ENCODE measurements around the gene ATF6. TPM values are rescaled to one million over a fixed set of nuclear protein-coding genes. Genes with fewer than 3 reads are reported as not detected.

The ATF6 gene
- total RNA-seq, 1 donor from 2014 or later, result 28.0 TPM

GRCh38 chr1:161952607-161953172 is 186.6 kb downstream of the ATF6 start:
- TF ChIP-seq, protein P1, sequence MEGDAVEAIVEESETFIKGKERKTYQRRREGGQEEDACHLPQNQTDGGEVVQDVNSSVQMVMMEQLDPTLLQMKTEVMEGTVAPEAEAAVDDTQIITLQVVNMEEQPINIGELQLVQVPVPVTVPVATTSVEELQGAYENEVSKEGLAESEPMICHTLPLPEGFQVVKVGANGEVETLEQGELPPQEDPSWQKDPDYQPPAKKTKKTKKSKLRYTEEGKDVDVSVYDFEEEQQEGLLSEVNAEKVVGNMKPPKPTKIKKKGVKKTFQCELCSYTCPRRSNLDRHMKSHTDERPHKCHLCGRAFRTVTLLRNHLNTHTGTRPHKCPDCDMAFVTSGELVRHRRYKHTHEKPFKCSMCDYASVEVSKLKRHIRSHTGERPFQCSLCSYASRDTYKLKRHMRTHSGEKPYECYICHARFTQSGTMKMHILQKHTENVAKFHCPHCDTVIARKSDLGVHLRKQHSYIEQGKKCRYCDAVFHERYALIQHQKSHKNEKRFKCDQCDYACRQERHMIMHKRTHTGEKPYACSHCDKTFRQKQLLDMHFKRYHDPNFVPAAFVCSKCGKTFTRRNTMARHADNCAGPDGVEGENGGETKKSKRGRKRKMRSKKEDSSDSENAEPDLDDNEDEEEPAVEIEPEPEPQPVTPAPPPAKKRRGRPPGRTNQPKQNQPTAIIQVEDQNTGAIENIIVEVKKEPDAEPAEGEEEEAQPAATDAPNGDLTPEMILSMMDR (IDR thresholded peaks at IDR 0.05; ENCODE audit: unreplicated experiment), result no peak
- Mint-ChIP-seq H3K4me3 (no peak overlapping the region), H3K27ac (no peak overlapping the region), H3K9me3 (peaks cover 3% of the 10 kb centered on the region), H3K27me3 (ENCODE audit: low read depth) (peaks cover 10% of the 10 kb centered on the region), H3K4me1 (peaks cover 8% of the 10 kb centered on the region), H3K36me3 (peaks cover 15% of the 10 kb centered on the region)
- DNase-seq (ENCODE audit: low spot score in 2 of 2, unreplicated experiment in 2 of 2), result no peak

GRCh38 chr1:161953256-161953920 is 187.3 kb downstream of the ATF6 start:
- Mint-ChIP-seq H3K36me3 (peaks cover 14% of the 10 kb centered on the region), H3K4me3 (no peak overlapping the region), H3K4me1 (peaks cover 8% of the 10 kb centered on the region), H3K27ac (no peak overlapping the region), H3K9me3 (no peaks in the 10 kb centered on the region), H3K27me3 (ENCODE audit: low read depth) (peaks cover 10% of the 10 kb centered on the region)
- DNase-seq (ENCODE audit: low spot score in 2 of 2, unreplicated experiment in 2 of 2), result no peak
- TF ChIP-seq, protein P1 (IDR thresholded peaks at IDR 0.05; ENCODE audit: unreplicated experiment), result no peak

DNA sequence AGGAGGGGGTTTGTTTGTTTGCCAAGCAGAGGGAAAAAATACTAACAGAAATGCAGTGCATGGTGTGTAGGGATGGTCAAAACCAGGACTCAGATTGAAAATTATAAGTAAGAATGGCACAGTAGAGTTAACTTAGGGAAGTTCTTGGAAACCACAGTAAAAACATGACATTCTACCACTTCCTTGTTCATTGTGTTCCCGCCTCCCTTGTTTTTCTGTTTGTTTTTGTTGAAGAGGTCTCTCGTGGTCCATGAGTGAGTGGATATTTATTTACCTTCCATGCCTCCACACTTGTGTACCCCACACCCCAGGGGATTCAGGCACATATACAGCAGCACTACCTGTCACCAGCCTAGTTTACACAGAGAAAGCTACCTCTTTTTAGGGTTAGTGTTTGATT is 187.9 kb downstream of the ATF6 start:
- H3K4me3 Mint-ChIP-seq, result no peak overlapping the region
- TF ChIP-seq, protein P1 (IDR thresholded peaks at IDR 0.05; ENCODE audit: unreplicated experiment), result no peak
- peaks cover 16% of the 10 kb centered on the region for H3K36me3 Mint-ChIP-seq
- no peaks in the 10 kb centered on the region for H3K9me3 Mint-ChIP-seq
- DNase-seq (ENCODE audit: low spot score in 2 of 2, unreplicated experiment in 2 of 2), result no peak
- peaks cover 14% of the 10 kb centered on the region for H3K27me3 Mint-ChIP-seq (ENCODE audit: low read depth)
- H3K4me1 Mint-ChIP-seq, result peaks cover 8% of the 10 kb centered on the region
- no peak overlapping the region for H3K27ac Mint-ChIP-seq

DNA sequence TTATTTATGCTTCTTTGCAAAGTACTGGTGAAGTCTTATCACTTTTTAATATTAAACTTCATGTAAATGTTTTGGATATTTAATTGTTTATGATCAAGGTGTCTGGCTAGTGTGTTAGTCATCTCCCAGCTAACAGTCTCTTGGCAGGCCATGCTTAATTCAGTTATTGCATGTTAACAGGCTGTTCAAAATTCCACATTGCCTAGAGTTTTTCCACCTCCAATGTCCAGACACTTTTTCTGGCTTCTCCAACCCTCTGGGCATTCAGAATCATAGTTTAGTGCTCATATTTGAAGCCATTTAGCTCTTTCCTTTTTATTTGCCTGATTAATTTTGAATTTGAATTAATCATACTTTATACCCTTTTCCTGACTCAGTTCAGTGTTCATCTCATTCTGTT is 188.3 kb downstream of the ATF6 start:
- Mint-ChIP-seq H3K27ac (no peak overlapping the region), H3K9me3 (no peaks in the 10 kb centered on the region), H3K4me3 (no peak overlapping the region), H3K36me3 (peaks cover 16% of the 10 kb centered on the region), H3K27me3 (ENCODE audit: low read depth) (peaks cover 14% of the 10 kb centered on the region), H3K4me1 (peaks cover 7% of the 10 kb centered on the region)
- TF ChIP-seq, protein P1 (IDR thresholded peaks at IDR 0.05; ENCODE audit: unreplicated experiment), result no peak
- no peak for DNase-seq (ENCODE audit: low spot score in 2 of 2, unreplicated experiment in 2 of 2)

GRCh38 chr1:161955606-161956005 is 189.5 kb downstream of the ATF6 start:
- H3K9me3 Mint-ChIP-seq, result no peaks in the 10 kb centered on the region
- no peak overlapping the region for H3K27ac Mint-ChIP-seq
- TF ChIP-seq, protein P1 (IDR thresholded peaks at IDR 0.05; ENCODE audit: unreplicated experiment), result no peak
- peaks cover 5% of the 10 kb centered on the region for H3K4me1 Mint-ChIP-seq
- peaks cover 16% of the 10 kb centered on the region for H3K27me3 Mint-ChIP-seq (ENCODE audit: low read depth)
- H3K4me3 Mint-ChIP-seq, result no peak overlapping the region
- DNase-seq (ENCODE audit: low spot score in 2 of 2, unreplicated experiment in 2 of 2), result no peak
- H3K36me3 Mint-ChIP-seq, result peaks cover 14% of the 10 kb centered on the region
